RWPE1 (cell line): ENCODE measurements around the gene CFAP410.
A peak's percentile ranks its signal among the peaks of the same experiment; 100 is the strongest.

Experiments
- CTCF ChIA-PET: fragments of 350-600 bp; sonication (Branson Sonifier 250); formaldehyde crosslinking; extraction: SDS; loops from one replicate; lab custom pipeline; 2021; lab: Yijun Ruan, JAX
- POLR2A ChIA-PET: fragments of 400-600 bp; formaldehyde crosslinking; extraction: SDS; loops from one replicate; lab custom pipeline; 2020; ENCODE audit warnings: antibody characterized with exemption; ENCODE audit not compliant: low non-redundant PET; lab: Yijun Ruan, JAX
- DNase-seq: peaks from one replicate; pipeline ENCODE4 v3.0.0; 2012; ENCODE audit warnings: low spot score
- H3K27ac ChIP-seq: fragments of 450-650 bp; 2 replicates; pipeline ENCODE4 v1.5.1; 2017
- TF ChIP-seq, protein P1 (sequence below): fragments of 450-650 bp; conservative IDR thresholded peaks from 2 replicates; pipeline ENCODE4 v1.5.1; 2017; ENCODE audit warnings: low read depth, mild to moderate bottlenecking

The CFAP410 gene

GRCh38 chr21:44379991-44380865 lies 41.0 kb upstream of the CFAP410 start:
- TF ChIP-seq, protein P1, sequence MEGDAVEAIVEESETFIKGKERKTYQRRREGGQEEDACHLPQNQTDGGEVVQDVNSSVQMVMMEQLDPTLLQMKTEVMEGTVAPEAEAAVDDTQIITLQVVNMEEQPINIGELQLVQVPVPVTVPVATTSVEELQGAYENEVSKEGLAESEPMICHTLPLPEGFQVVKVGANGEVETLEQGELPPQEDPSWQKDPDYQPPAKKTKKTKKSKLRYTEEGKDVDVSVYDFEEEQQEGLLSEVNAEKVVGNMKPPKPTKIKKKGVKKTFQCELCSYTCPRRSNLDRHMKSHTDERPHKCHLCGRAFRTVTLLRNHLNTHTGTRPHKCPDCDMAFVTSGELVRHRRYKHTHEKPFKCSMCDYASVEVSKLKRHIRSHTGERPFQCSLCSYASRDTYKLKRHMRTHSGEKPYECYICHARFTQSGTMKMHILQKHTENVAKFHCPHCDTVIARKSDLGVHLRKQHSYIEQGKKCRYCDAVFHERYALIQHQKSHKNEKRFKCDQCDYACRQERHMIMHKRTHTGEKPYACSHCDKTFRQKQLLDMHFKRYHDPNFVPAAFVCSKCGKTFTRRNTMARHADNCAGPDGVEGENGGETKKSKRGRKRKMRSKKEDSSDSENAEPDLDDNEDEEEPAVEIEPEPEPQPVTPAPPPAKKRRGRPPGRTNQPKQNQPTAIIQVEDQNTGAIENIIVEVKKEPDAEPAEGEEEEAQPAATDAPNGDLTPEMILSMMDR, result no peak
- ChIA-PET POLR2A (no interaction called here), CTCF (no interaction called here)

DNA sequence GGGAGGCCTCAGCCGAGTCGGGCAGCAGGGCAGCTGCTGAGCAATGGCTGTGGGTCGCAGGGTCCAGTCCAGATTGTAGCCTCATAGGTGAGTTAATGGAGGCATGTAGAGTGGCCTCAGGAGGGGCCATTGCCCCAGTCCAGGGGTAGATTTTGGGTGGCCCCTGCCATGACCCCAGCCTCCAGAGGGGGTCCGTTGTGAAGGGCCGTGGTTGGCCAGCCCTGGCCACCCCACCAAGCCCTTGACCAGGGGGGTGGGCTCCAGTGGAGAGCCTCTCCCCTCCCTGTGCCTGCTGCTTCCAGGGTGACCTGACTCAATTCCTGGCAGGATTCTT lies 40.3 kb upstream of the CFAP410 start:
- POLR2A ChIA-PET, result no interaction called here
- CTCF ChIA-PET, result no interaction called here
- H3K27ac ChIP-seq, result no peak overlapping the region
- TF ChIP-seq, protein P1, result no peak
- DNase-seq, result no peak

More at GRCh38 chr21:44379991-44380865, 41.0 kb upstream of the CFAP410 start:
- DNase-seq, result no peak
- H3K27ac ChIP-seq, result no peak overlapping the region

DNA sequence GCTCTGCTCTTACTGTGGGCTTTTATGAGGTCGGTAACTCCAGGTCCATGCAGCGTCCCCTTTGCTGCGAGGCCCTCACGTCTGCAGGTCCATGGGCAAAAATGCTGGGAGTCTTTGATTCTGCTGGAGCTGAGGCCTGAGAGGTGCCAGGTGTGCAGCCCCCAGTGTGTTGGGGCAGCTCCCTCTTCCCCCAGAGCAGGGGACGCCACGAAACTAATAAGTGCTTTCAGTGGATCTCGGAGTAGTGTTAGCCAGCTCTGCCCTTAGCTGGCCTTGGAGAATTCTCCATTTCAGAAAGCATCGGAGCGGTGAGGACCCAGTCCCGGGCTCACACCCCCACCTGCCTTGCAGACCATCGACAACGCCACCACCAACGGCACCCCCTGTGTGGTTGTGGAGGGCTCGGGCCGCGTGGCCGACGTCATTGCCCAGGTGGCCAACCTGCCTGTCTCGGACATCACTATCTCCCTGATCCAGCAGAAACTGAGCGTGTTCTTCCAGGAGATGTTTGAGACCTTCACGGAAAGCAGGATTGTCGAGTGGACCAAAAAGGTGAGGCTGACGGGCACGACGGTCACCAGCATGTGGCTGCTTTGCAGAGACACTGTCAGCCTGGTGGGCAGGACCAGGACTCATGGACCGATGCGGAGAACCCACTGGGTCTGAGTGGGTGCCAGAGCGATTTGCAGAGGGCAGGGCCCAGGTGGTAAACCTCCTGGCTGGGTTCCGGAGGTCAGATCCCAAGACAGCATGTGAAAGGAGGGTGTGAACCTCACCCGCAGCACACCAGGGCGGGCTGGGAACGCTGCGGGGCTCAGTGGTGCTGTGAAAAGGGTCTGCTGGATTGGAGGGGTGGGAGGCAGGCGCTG lies 39.7 kb upstream of the CFAP410 start:
- TF ChIP-seq, protein P1, result no peak
- no peak overlapping the region for H3K27ac ChIP-seq
- no peak for DNase-seq
- ChIA-PET CTCF (no interaction called here), POLR2A (no interaction called here)

- POLR2A ChIA-PET, result no interaction called here
Measured at GRCh38 chr21:44377922-44378645, 38.9 kb upstream of the CFAP410 start.

GRCh38 chr21:44377201-44377921 lies 38.2 kb upstream of the CFAP410 start:
- POLR2A ChIA-PET, result no interaction called here
- TF ChIP-seq, protein P1, result no peak
- H3K27ac ChIP-seq, result peak overlapping the region; percentile 45
- no peak for DNase-seq
- CTCF ChIA-PET, result interaction anchor here (0.6 kb wide), 1 partner anchor 78 kb away, joined by 4 read pairs; the partner anchor contains the start of gene LRRC3

More at GRCh38 chr21:44377922-44378645, 38.9 kb upstream of the CFAP410 start:
- TF ChIP-seq, protein P1, result no peak
- peak overlapping the region; percentile 45 for H3K27ac ChIP-seq
- DNase-seq, result no peak
- CTCF ChIA-PET, result interaction anchor here (0.6 kb wide), 1 partner anchor 77 kb away, joined by 4 read pairs; the partner anchor contains the start of gene LRRC3
